AG04449 (cell line): Measurements from ENCODE around the gene SKI.

Experiments used
- CTCF ChIA-PET: fragments of 350-600 bp; formaldehyde crosslinking; extraction: SDS; loops from one replicate; lab custom pipeline; 2021; ENCODE audit warnings: antibody characterized with exemption; lab: Yijun Ruan, JAX
- POLR2A ChIA-PET: fragments of 400-600, 350-600 bp; formaldehyde crosslinking; extraction: SDS; loops from one replicate; lab custom pipeline; 2020; ENCODE audit warnings: antibody characterized with exemption, inconsistent platforms; lab: Yijun Ruan, JAX
- DNase-seq: peaks from one replicate; pipeline ENCODE4 v3.0.0-alpha.2; 2010; ENCODE audit warnings: low read depth, low spot score
- H3K4me3 ChIP-seq: 2 replicates; pipeline ENCODE4 v1.5.1; 2011; ENCODE audit warnings: low read depth, mild to moderate bottlenecking, control low read depth, low read length
- TF ChIP-seq, protein P1 (sequence below): IDR thresholded peaks from one replicate; pipeline ENCODE4 v1.5.1; 2011; ENCODE audit warnings: mild to moderate bottlenecking, moderate library complexity, low read length, control low read depth, inconsistent platforms; ENCODE audit not compliant: insufficient read depth; ENCODE audit errors: missing control alignments

SKI gene

DNA sequence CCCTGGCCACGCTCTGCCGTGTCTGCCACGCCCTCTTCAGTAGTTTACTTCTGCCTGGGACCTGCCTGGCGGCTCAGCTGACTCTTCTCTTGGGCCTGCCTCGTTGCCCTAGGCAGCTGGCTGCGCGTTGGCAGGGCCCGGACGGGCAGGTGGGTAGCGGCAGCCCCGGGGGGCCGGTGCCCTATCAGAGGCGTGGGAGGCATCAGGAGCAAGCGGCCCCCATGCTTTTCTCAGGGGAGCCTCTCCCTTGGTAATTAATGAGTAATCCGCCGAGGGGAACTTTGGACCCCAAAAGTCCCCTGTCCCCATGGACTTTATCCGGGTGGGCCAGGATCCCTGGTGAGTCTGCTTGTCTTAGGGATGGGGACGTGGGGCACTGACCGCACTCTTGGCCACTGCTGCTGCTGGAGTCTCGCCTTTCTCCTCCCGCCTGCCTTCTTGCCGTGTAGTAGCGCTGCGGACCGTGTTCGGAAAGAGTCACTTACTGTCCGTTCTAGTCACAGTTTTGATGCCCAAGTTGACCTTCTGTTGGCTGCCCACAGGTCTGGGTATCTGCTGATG is 22.7 kb downstream of the SKI start:
- ChIA-PET POLR2A (no interaction called here), CTCF (no interaction called here)
- H3K4me3 ChIP-seq, result no peak overlapping the region
- no peak for DNase-seq
- TF ChIP-seq, protein P1, sequence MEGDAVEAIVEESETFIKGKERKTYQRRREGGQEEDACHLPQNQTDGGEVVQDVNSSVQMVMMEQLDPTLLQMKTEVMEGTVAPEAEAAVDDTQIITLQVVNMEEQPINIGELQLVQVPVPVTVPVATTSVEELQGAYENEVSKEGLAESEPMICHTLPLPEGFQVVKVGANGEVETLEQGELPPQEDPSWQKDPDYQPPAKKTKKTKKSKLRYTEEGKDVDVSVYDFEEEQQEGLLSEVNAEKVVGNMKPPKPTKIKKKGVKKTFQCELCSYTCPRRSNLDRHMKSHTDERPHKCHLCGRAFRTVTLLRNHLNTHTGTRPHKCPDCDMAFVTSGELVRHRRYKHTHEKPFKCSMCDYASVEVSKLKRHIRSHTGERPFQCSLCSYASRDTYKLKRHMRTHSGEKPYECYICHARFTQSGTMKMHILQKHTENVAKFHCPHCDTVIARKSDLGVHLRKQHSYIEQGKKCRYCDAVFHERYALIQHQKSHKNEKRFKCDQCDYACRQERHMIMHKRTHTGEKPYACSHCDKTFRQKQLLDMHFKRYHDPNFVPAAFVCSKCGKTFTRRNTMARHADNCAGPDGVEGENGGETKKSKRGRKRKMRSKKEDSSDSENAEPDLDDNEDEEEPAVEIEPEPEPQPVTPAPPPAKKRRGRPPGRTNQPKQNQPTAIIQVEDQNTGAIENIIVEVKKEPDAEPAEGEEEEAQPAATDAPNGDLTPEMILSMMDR, result no peak

DNA sequence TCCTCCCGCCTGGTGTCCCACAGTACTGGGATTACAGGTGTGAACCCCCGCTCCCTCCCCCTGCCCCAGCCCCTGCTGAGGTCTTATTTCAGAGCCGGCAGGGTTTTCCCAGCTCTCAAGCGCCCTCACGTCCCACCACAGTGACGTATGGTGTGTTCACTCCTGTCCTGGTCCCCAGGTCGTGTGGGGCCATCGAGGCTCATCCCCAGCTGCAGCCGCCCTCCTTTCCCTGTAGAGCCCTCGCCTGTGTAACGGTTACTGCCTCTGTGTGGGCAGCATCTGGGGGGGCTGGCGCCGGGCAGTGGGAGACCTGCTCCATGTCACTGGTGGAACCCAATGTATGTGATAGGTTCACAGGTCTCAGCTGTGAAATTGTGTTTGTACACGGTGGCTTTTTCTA is 23.2 kb downstream of the SKI start:
- ChIA-PET CTCF (no interaction called here), POLR2A (no interaction called here)
- no peak for DNase-seq
- TF ChIP-seq, protein P1, result no peak
- H3K4me3 ChIP-seq, result no peak overlapping the region

DNA sequence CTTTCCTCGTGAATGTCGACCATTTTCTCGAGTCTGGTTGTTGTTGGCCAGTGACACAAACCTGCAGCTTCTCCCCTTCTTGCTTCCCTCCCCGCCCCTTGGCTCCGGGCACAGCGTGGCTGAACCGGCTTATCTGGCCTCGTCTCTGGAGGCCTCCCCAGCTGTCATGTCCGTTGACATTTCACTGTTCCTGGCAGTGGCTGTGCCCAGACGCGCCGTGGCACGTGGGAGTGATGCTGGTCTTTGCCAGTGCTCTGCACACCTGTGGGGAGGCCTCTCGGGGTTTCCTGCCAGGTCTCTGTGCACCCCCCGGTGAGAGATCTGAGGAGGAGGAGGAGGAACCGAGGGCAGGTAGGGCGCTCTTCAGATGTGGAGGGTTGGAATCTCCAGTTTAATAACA is 23.7 kb downstream of the SKI start:
- no peak overlapping the region for H3K4me3 ChIP-seq
- POLR2A ChIA-PET, result no interaction called here
- TF ChIP-seq, protein P1, result no peak
- CTCF ChIA-PET, result no interaction called here
- no peak for DNase-seq

DNA sequence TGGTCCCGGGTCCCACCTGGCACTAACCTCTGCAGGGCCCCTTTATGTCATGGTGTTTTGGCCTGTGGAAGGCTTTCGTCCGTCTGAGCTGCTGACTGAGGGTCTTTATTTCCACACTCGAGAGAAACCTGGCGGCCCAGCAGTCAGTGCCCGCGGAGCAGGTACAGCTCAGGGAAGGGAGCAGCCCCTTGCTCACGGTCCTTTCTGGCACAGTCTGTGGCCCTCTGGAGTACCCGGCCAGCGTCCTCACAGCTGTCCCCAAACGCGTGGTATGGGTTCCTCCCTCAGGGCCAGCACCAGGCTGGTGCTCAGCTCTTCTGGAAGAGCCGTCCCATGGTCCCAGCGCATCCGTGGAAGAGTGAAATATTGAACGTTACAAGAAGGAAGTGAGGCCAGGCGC is 24.3 kb downstream of the SKI start:
- no peak for DNase-seq
- TF ChIP-seq, protein P1, result no peak
- no peak overlapping the region for H3K4me3 ChIP-seq
- ChIA-PET POLR2A (no interaction called here), CTCF (no interaction called here)

DNA sequence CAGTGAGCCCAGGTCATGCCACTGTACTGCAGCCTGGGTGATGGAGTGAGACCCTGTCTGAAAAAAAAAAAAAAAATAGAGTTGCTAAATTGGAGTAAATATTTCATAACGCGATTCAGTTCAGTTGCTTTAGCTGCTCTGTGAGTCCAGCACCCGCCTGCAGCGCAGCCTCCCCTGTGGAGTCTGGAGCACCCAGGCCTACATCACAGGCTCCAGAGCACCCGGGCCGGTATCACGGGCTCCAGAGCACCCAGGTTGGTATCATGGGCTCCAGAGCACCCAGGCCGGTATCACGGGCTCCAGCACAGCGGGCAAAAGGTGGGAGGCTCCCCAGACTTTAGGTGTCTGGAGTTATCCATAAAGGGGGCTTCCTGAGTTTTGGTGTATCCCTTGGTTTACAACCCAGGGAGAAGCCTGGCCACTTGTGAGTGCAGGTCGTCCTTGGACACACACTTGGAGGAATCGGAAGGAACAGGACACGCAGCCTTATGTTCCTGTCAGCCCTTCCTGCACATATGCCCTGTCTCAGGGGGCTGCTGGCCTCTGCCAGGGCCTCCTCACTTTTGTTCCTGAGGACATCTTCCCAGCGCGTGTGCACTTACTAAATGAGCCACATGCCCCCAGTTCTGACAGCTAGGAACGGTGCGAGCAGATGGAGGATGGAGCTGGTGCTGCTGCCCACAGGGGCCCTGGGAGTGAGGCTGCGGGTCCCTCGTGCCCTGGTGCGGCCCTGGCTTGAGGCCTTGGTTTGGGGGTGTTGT is 25.1 kb downstream of the SKI start:
- POLR2A ChIA-PET, result interaction anchor here (0.6 kb wide), 1 partner anchor 18 kb away, joined by 4 read pairs; no protein-coding TSS in a partner anchor
- no peak for DNase-seq
- no peak overlapping the region for H3K4me3 ChIP-seq
- CTCF ChIA-PET, result interaction anchor here (0.6 kb wide), 1 partner anchor 1062 kb away, joined by 3 read pairs; no protein-coding TSS in a partner anchor
- TF ChIP-seq, protein P1, result no peak

DNA sequence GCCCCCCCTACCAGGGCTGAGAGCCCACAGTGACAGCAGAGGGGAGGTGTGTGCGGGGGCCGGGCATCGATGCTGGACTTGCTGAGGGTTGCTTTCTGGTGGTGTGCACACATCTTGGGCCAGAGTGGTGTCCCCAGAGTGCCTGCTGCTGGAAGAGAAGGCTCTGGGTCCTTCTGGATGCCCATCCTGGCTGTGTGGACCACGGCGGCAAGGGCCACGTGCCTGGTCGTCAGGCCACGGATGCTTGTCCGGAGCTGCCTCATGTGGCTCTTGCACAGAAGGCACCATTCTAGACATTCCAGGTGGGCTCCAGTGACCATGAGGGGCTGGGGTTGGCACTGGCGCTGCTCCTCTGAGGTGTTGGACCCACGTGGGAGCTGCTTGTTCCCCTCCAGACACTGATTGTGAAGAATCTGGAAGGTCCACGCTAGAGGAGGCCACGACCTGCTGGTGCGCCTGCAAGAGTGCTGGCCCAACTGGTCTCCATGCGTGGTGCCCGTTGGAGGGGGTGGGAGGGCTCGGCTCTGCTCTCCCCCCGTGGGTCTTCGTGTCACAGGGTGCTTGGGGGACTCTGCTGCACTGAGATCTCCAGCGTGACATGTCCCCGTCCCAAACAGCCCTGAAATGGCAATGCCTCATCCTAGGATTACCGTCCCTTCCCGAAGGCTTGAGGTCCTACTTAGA is 25.8 kb downstream of the SKI start:
- no peak for DNase-seq
- H3K4me3 ChIP-seq, result no peak overlapping the region
- TF ChIP-seq, protein P1, result no peak
- POLR2A ChIA-PET, result no interaction called here
- CTCF ChIA-PET, result no interaction called here
